SK-N-MC (cell line): ENCODE results near the gene MR1.

Source experiments
- DNase-seq: peaks from one replicate; pipeline ENCODE4 v3.0.0-alpha.2; 2011; ENCODE audit warnings: low read depth, low spot score
- H3K27ac ChIP-seq: fragments of 200-600 bp; sonication (generic); 2 replicates; pipeline ENCODE4 v1.5.1; 2016; ENCODE audit warnings: mixed run types
- H3K36me3 ChIP-seq: fragments of 200-600 bp; sonication (generic); 2 replicates; pipeline ENCODE4 v1.6.1; 2017; ENCODE audit warnings: antibody characterized with exemption, low read length, mixed read lengths; ENCODE audit not compliant: insufficient read depth
- H3K4me3 ChIP-seq: fragments of 200-600 bp; sonication (generic); 2 replicates; pipeline ENCODE4 v1.5.1; 2016
- H3K9ac ChIP-seq: fragments of 200-600 bp; sonication (generic); 2 replicates; pipeline ENCODE4 v1.8.0; 2017; ENCODE audit warnings: mixed run types, mixed read lengths; ENCODE audit not compliant: insufficient read length
- H3K9me3 ChIP-seq: fragments of 200-600 bp; sonication (generic); 2 replicates; pipeline ENCODE4 v1.6.1; 2017; ENCODE audit warnings: low read depth, mild to moderate bottlenecking, antibody characterized with exemption, low read length, moderate library complexity, mixed read lengths
- EZH2 ChIP-seq: fragments of 200-600 bp; sonication (generic); IDR thresholded peaks from one replicate; pipeline ENCODE4 v1.6.1; 2017; ENCODE audit warnings: antibody characterized with exemption
- FOXP2 ChIP-seq: optimal IDR thresholded peaks from 2 replicates; pipeline ENCODE3; 2011; ENCODE audit warnings: mild to moderate bottlenecking, moderate library complexity; ENCODE audit not compliant: insufficient read depth; ENCODE audit errors: extremely low read length, control extremely low read depth
- POLR2AphosphoS5 ChIP-seq: IDR thresholded peaks from 2 replicates; pipeline ENCODE4 v1.6.1; 2012; ENCODE audit warnings: mild to moderate bottlenecking, low read depth, low read length, borderline replicate concordance

MR1 gene

DNA sequence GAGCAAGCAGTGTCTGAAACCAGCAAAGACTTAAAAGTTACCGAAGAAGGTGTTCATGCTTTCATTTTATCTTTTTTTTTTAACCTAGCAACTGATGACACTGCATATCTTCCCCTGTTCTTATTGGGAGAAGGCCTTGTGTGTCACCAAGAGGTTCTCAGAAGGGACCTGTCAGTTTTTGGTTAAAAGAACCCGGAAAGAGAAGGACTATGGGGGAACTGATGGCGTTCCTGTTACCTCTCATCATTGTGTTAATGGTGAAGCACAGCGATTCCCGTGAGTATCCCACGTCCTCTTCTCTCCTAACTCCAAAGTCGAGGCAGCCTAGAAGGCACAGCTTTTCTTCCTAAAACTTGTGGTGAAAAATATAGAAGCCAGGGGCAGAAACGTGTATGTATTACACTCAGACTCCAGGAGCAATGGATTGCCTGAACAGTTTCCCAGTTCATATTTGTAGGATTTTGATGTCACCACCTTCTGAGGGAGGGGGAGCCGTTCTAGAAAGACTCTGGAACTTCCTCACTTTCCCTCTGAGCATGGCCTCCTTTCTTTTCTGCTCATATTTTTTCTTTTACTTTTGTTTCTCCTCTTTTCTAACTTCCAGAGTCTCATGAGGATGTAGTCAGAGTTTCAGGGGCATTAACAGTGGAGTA is at the start of gene MR1:
Gene MR1, plus strand, starts transcription at position 185 of the 653 bp plus-strand sequence. Its CDS starts 25 bp downstream, at position 210.
- H3K9ac ChIP-seq, result peak within 1 kb of the TSS; percentile 67
- TF ChIP-seq EZH2 (no peak), POLR2AphosphoS5 (peak; percentile 61)
- H3K36me3 ChIP-seq, result no peaks in the 10 kb centered on the region
- H3K27ac ChIP-seq, result peak within 1 kb of the TSS; percentile 39
- peak within 1 kb of the TSS; percentile 77 for H3K4me3 ChIP-seq
- peak; percentile 72 for DNase-seq
- H3K9me3 ChIP-seq, result no peaks in the 10 kb centered on the region

DNA sequence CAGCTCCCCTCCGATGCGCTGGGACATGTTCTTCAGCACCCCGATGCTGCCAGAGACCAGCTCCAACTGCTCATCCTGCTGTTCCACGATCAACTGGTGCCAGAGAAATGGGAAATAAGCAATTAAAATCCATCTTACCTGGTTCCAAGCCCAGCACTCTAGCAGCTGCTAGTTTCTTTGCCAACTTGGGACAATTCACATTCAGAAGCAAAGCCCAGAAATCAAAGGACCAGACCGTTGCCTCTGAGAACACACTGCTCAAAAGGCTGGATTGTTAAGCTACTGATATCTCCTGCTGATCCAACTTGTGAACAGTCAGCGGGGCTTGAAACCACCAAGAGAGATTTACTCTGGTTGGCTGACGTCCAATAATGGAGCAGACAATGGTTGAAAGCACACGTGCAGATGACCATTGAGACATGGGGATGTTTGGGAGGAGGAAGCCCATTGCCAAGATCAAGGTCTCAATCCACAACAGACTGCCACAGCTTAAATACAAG is 45.5 kb upstream of the MR1 start:
- Histone ChIP-seq H3K27ac (no peak overlapping the region), H3K36me3 (peaks cover 74% of the 10 kb centered on the region), H3K9me3 (no peaks in the 10 kb centered on the region), H3K4me3 (no peak overlapping the region), H3K9ac (no peak overlapping the region)
- DNase-seq, result no peak
- TF ChIP-seq POLR2AphosphoS5 (no peak), EZH2 (no peak), FOXP2 (no peak)

DNA sequence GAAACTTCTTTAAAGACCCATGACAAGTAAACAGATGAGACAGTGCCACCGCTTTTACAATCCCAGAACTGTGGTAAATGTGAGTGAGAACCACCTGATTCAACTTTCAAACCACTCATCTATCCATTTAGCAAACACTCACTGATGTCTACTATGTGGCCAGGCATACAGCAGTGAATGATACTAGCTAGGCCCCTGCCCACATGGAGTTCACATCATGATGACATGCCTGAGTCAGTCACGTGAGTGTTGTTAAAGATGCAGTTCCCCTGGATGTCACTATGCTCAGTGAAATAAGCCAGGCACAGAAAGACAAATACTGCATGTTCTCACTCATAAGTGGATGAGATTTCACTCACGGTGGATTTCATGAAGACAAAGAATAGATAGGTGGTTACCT is 39.5 kb upstream of the MR1 start:
- Histone ChIP-seq H3K27ac (no peak overlapping the region), H3K36me3 (peaks cover 47% of the 10 kb centered on the region), H3K4me3 (no peak overlapping the region), H3K9ac (no peak overlapping the region), H3K9me3 (no peaks in the 10 kb centered on the region)
- no peak for TF ChIP-seq EZH2
- no peak for TF ChIP-seq POLR2AphosphoS5
- TF ChIP-seq FOXP2, result no peak
- DNase-seq, result no peak

DNA sequence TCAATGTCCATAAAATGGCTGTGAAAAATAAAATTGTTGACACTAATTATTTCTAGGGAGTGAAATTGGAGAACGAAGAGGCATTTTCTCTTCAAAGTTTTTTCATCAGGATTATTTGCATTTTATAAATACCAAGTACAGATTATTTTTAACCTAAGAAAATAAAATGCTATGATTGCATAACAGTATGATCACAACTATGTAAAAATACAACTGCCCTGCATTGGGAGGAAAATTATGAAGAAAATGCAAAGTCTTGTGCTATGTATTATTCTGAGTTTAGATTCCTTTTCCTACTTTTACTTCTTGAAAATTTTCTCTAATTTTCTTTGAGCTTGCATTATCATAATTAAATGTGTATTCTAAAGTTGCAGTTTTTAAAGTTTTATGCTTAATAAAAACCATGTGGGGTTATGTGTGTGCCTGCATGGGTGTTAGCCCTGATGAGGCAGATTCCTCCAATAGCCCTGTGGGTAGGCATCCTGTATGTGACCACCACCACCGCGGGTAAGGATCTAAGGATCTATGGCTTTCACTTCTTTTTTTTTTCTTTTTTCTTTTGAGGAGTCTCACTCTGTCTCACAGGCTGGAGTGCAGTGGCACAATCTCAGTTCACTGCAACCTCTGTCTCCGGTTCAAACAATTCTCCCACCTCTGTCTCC is 35.8 kb upstream of the MR1 start:
- Histone ChIP-seq H3K9me3 (no peaks in the 10 kb centered on the region), H3K27ac (peak overlapping the region; percentile 77), H3K9ac (peak overlapping the region; percentile 4), H3K36me3 (peaks cover 35% of the 10 kb centered on the region), H3K4me3 (peak overlapping the region; percentile 34)
- no peak for TF ChIP-seq EZH2
- TF ChIP-seq FOXP2, result no peak
- no peak for TF ChIP-seq POLR2AphosphoS5
- DNase-seq, result no peak

DNA sequence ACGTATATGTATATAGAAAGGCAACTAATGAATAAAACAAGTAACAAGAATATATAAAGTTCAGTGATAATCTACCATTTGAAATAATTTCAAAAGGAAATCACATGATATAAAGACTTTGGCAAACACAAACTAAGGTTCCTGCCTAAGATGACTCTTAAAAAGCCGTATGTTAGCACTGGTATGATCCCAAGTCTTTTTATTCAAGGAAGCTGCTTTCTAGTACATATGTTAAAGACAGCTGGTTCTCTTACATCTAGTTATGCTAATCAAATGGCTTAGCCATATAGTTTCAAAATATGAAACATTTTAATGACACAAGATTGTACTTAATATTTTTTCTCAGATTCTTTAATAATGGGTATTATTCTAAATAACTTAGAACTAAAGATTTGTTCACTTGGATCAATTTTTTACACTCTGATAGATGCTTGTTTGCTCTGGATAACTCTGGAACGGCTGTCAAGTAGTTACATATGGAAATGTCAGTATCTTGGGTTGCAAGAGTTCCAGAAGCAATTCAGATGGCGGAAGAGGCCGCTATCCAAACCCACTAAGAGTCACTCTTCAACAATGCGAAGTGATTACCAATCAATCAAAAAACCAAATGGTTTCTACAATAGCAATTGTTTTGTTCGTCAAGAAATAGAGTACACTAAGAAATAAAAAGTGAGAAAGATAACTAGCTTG is 32.5 kb upstream of the MR1 start:
- peaks cover 54% of the 10 kb centered on the region for H3K36me3 ChIP-seq
- DNase-seq, result no peak
- H3K9me3 ChIP-seq, result no peaks in the 10 kb centered on the region
- no peak overlapping the region for H3K9ac ChIP-seq
- H3K4me3 ChIP-seq, result no peak overlapping the region
- no peak for TF ChIP-seq EZH2
- no peak for TF ChIP-seq POLR2AphosphoS5
- TF ChIP-seq FOXP2, result no peak
- H3K27ac ChIP-seq, result no peak overlapping the region

DNA sequence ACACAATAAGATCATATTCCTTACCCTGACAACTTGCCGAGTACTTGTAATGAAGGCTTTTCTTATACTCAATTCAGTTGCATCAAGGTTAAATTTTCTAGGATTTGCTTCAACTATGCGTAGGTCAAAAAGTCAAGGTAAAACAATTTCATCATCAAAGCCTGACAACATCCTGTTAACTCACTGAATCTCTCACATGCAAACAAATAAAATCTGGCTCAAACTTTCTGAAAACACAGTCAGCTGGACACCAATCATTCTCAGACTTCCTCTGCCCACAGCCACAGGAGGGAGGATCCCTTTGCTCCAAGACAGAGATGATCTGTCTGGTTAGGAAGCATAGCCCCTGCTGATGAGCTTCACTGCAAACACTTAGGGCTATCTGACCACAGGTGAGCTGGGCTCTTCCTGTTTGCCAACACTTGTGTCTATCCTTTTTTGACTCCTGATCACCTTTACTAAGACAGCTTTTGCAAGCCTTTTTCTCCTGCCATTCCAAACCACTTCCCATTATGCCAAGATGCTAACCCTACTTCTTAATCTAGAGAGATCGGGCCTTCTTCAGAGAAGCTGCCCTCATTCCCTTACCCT is 31.1 kb upstream of the MR1 start:
- TF ChIP-seq POLR2AphosphoS5, result no peak
- no peak for TF ChIP-seq EZH2
- no peak for TF ChIP-seq FOXP2
- Histone ChIP-seq H3K9me3 (no peaks in the 10 kb centered on the region), H3K36me3 (peaks cover 53% of the 10 kb centered on the region), H3K4me3 (no peak overlapping the region), H3K27ac (no peak overlapping the region), H3K9ac (no peak overlapping the region)
- DNase-seq, result no peak

DNA sequence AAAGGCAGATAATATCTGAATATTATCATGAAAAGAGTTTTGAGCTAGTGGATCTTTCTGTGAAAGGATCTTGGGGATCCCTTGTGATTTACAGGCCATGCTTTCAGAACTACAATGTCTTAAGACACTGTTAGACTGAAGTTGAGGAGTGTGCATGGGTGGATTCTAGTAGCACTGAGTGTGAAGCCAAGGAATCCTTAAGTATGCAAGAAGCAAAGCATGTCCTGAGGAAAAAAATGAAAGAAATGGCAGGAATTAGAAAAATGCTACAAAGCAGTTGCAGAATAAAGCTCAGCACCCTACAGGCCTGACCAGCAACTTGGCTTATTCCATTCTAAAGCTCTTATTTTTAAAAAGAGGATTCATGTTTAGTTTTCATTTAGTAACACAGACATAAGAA is 23.0 kb upstream of the MR1 start:
- Histone ChIP-seq H3K27ac (peak overlapping the region; percentile 63), H3K4me3 (no peak overlapping the region)
- no peak for TF ChIP-seq FOXP2
- no peak for TF ChIP-seq POLR2AphosphoS5
- TF ChIP-seq EZH2, result no peak

More for the DNA sequence above, 23.0 kb upstream of the MR1 start:
- DNase-seq, result no peak
- Histone ChIP-seq H3K9me3 (no peaks in the 10 kb centered on the region), H3K36me3 (no peaks in the 10 kb centered on the region; the same call in 1 of the 2 replicates), H3K9ac (no peak overlapping the region)
